Heart right ventricle (tissue), 16 donors: ENCODE results near the gene NEDD4L. TPM values are rescaled to one million over a fixed set of nuclear protein-coding genes. Genes with fewer than 3 reads are reported as not detected.

Experiments
- ATAC-seq, 8 donors: fragments of 200-7000 bp; cut with Tn5 transposase; one replicate each; pipeline ENCODE4 v1.9.1; 2020; ENCODE audit warnings: mild to moderate bottlenecking in 8 of 8, moderate library complexity in 8 of 8, moderate number of reproducible peaks in 1 of 8
- DNase-seq, 2 donors: peaks; one replicate each; pipeline ENCODE4 v3.0.0-alpha.2; 2020
- H3K27ac ChIP-seq, 10 donors: fragments of 200-600 bp; sonication (generic) in 2 of 10; one replicate each; pipeline versions ENCODE4 v1.5.0 to v1.8.0; 2020 to 2022; ENCODE audit warnings: mild to moderate bottlenecking in 3 of 10
- H3K27me3 ChIP-seq, 7 donors: fragments of 200-600 bp; one replicate each; pipeline ENCODE4 v1.8.0; 2021 to 2022; ENCODE audit warnings: mild to moderate bottlenecking in 2 of 7
- H3K36me3 ChIP-seq, 9 donors: fragments of 200-600 bp; sonication (generic) in 1 of 9; one replicate each; pipeline versions ENCODE4 v1.5.0 to v1.8.0; 2020 to 2022; ENCODE audit warnings: mild to moderate bottlenecking in 2 of 9
- H3K4me1 ChIP-seq, 9 donors: fragments of 200-600 bp; sonication (generic) in 1 of 9; one replicate each; pipeline versions ENCODE4 v1.5.0 to v1.8.0; 2020 to 2022; ENCODE audit warnings: mild to moderate bottlenecking in 4 of 9
- H3K4me3 ChIP-seq, 10 donors: fragments of 200-600 bp; sonication (generic) in 2 of 10; one replicate each; pipeline versions ENCODE4 v1.5.0 to v1.8.0; 2020 to 2022; ENCODE audit warnings: mild to moderate bottlenecking in 7 of 10, moderate library complexity in 2 of 10
- H3K9me3 ChIP-seq, 11 donors: fragments of 200-600 bp in 10 of 11; sonication (generic) in 2 of 11; one replicate each; pipeline versions ENCODE4 v1.5.0 to v1.8.0; 2013 to 2022; ENCODE audit warnings: mild to moderate bottlenecking in 2 of 11, control low read depth in 1 of 11, moderate library complexity in 1 of 11
- WGBS, 2 donors: extraction: QIAGEN DNeasy Blood & Tissue Kit; methylation state at CpG; one replicate each; pipeline ENCODE4 v1.1.7; 2013; ENCODE audit warnings: inconsistent platforms in 1 of 2; 5-methylcytosine and 5-hydroxymethylcytosine counted together
- intact Hi-C, 10 donors: fragments of 100-400 bp; cut with DNase I; formaldehyde crosslinking; loops; one replicate each; pipeline versions ENCODE4 v1.11.1 to v1.14.2; 2022
- polyA plus RNA-seq, 2 donors: library from polyadenylated mRNA; stranded (reverse); fragments of 200-250 nt; gene quantifications; one replicate each; pipeline ENCODE4 v1.2.3, GENCODE V29; 2013
- total RNA-seq, 10 donors: library from RNA; stranded (reverse); fragmentation: NEBNext Ultra II Directional in 3 of 10; extraction: Animal tissue kit (Norgen Biotek cat#: 25700) in 3 of 10; gene quantifications; one replicate each; pipeline versions ENCODE4 v1.2.1 to v1.2.4, GENCODE V29; 2021 to 2023
- TF ChIP-seq, protein P1 (sequence below), 9 donors: fragments of 200-600 bp; sonication (generic) in 2 of 9; IDR thresholded peaks; one replicate each; pipeline versions ENCODE4 v1.5.0 to v1.8.0; 2021 to 2022; ENCODE audit warnings: antibody characterized with exemption in 9 of 9, mild to moderate bottlenecking in 5 of 9, moderate library complexity in 1 of 9
- donor health status: Arrhythmogenic right ventricular cardiomyopathy.
- donor health status: ischemic (EF 13 %, LVEDD 7.1; RV severe dilation, severe dysfunction).
- donor health status: healthy with polysubstance abuse.
- donor health status: DM: no; HTN: yes; CAD: no.
- donor health status: DM: no; HTN: no; CAD: no.
- donor health status: ischemic (EF 25% LVEDD 6.9; RV normal size, moderate dysfunction).
- donor health status: ischemic (EF 25% LVEDD 5.7; RV mildly dilated, moderate dysfunction).
- donor health status: healthy.
- donor health status: DM: yes; HTN: yes; CAD: no.
- donor health status: Ischemic cardiomyopathy.
- donor health status: ischemic (EF 35%, LVEDD 5.7; RV mildly dilated, moderate dysfunction).
- donor health status: nonischemic (EF 11% LVEDD 7.7; RV severe dilation, severe dysfunction).
- donor health status: DM: yes; HTN: yes; CAD: no.
- donor health status: PGD.
- donor health status: ischemic (EF 29% LVEDD 5.4; RV normal size, mild dysfunction).
- donor health status: nonischemic (EF 23%, LVEDD 6.1; RV moderate dilation, normal function).

Gene NEDD4L
- total and polyA plus RNA-seq, 12 donors, result 9.6 to 67.1 (median 49.4) TPM

- Histone ChIP-seq H3K9me3 (no peaks in the 10 kb centered on the region), H3K36me3 (peaks cover 0 to 51% (median under 1%) of the 10 kb centered on the region in 9 donors), H3K4me1 (peaks cover 0 to 18% (median 0%) of the 10 kb centered on the region in 9 donors), H3K27me3 (no peaks in the 10 kb centered on the region), H3K27ac (no peak overlapping the region), H3K4me3 (no peak overlapping the region)
- TF ChIP-seq, protein P1, sequence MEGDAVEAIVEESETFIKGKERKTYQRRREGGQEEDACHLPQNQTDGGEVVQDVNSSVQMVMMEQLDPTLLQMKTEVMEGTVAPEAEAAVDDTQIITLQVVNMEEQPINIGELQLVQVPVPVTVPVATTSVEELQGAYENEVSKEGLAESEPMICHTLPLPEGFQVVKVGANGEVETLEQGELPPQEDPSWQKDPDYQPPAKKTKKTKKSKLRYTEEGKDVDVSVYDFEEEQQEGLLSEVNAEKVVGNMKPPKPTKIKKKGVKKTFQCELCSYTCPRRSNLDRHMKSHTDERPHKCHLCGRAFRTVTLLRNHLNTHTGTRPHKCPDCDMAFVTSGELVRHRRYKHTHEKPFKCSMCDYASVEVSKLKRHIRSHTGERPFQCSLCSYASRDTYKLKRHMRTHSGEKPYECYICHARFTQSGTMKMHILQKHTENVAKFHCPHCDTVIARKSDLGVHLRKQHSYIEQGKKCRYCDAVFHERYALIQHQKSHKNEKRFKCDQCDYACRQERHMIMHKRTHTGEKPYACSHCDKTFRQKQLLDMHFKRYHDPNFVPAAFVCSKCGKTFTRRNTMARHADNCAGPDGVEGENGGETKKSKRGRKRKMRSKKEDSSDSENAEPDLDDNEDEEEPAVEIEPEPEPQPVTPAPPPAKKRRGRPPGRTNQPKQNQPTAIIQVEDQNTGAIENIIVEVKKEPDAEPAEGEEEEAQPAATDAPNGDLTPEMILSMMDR (IDR thresholded peaks at IDR 0.05), result no peak
- DNase-seq, result no peak
- 74 to 79% methylated on average over 7 of the region's 7 CpGs for WGBS, 2 donors
- intact Hi-C loops, result no loop called here
- peak in 1 of 8 donors; percentile 44 for ATAC-seq
Measured at GRCh38 chr18:58348951-58349350, 304.9 kb downstream of the NEDD4L start.

DNA sequence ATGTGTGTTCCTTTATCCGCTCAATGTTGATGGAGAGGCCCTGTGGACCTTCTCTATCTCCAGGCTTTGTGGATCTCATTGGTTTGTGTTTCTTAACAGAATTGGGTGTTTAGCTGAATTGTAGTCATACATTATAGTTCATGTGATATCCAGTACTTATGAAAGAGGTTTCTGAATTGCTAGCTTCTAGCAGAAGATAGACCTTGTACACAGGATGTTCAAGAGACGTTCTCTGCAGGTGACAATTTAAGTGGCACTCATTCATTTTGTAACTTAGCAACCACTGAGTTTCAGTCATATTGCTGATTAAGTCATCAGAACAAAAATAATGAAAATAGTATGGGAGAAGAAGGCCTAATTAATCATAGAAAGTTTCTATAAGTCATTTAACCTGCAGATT lies 305.6 kb downstream of the NEDD4L start:
- H3K27me3 ChIP-seq, result no peaks in the 10 kb centered on the region
- WGBS, 2 donors, result 70 to 84% methylated on average over 2 of the region's 2 CpGs
- peaks cover 0 to 58% (median 8%) of the 10 kb centered on the region in 9 donors for H3K36me3 ChIP-seq
- peaks cover 0 to 11% (median 0%) of the 10 kb centered on the region in 9 donors for H3K4me1 ChIP-seq
- H3K9me3 ChIP-seq, result no peaks in the 10 kb centered on the region
- DNase-seq (no peak), ATAC-seq (no peak)
- TF ChIP-seq, protein P1 (IDR thresholded peaks at IDR 0.05), result no peak
- intact Hi-C loops, result no loop called here
- H3K27ac ChIP-seq, result no peak overlapping the region
- no peak overlapping the region for H3K4me3 ChIP-seq

GRCh38 chr18:58350526-58350925 lies 306.5 kb downstream of the NEDD4L start:
- no peaks in the 10 kb centered on the region for H3K27me3 ChIP-seq
- TF ChIP-seq, protein P1 (IDR thresholded peaks at IDR 0.05), result no peak
- H3K36me3 ChIP-seq, result peaks cover 0 to 60% (median 9%) of the 10 kb centered on the region in 9 donors
- intact Hi-C loops, result no loop called here
- H3K4me1 ChIP-seq, result peaks cover 0 to 3% (median 0%) of the 10 kb centered on the region in 9 donors
- 97 to 98% methylated on average over 5 of the region's 5 CpGs for WGBS, 2 donors
- ATAC-seq (no peak), DNase-seq (no peak)
- no peaks in the 10 kb centered on the region for H3K9me3 ChIP-seq
- H3K4me3 ChIP-seq, result no peak overlapping the region
- H3K27ac ChIP-seq, result no peak overlapping the region

DNA sequence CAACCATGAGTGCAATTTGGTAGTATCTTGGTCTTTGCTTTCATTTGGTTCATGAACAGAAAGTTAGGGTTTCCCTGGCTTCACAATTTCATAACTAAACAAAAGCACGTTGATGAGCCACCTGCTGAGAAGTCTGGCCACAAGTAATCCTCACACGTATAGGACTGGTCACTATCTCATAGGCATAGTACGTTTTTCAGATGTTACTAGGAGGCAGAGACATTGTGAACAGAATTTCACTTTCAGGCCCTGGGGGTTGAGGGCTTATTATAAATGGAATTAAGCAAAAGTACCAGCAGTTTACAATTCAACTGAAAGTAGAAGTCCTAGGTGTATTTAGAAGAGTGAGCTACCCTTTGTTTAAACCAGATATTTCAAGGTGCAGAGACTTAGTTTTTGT lies 307.8 kb downstream of the NEDD4L start:
- intact Hi-C loops, result no loop called here
- WGBS, 2 donors, result 85 to 89% methylated on average over 3 of the region's 3 CpGs
- no peak for DNase-seq
- Histone ChIP-seq H3K9me3 (no peaks in the 10 kb centered on the region), H3K27me3 (no peaks in the 10 kb centered on the region), H3K36me3 (peaks cover 0 to 71% (median 9%) of the 10 kb centered on the region in 9 donors), H3K27ac (no peak overlapping the region), H3K4me1 (peaks cover 0 to 3% (median 0%) of the 10 kb centered on the region in 9 donors), H3K4me3 (no peak overlapping the region)
- TF ChIP-seq, protein P1 (IDR thresholded peaks at IDR 0.05), result no peak
- ATAC-seq, result no peak
